Measurements from ENCODE around the gene C5orf15. TPM values are rescaled to one million over a fixed set of nuclear protein-coding genes. Genes with fewer than 3 reads are reported as not detected.

The C5orf15 gene
- total RNA-seq, 1 donor from 2014 or later = 31.1 TPM

DNA sequence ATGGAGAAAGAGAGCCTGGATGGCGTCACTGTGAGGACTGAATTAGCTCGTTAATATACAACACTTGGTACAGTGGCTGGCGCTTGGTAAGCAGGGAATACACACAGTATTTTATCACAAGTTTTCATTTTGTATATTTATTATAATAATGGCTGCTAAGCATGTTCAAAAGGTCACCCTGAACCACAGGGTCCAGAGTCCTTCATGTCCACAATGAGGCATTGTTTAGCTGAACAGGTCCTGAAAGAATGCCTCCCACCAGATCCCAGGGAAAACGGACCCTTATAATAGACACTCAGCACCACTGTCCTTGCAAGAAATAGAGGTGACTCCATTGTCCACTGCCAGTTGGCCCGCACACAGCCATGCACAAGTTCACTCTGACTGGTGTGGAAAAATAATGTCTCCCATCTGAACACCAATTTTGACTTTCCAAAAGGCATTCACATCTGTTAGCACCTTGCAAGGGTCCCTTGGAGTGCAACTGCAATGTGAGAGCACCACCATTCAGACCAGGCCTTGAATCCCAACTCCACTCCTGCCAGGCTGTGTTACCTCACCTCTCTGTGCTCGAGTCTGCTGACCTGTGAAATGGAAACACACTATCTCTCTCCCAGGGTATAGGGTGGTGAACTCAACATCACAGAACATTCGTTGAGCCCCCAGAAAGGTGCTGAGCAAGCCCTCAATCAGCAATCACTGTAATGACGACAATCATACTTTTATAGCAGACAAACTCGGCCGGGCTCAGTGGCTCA is 32.5 kb upstream of the C5orf15 start:
- no peaks in the 10 kb centered on the region for H3K9me3 ChIP-seq
- H3K36me3 ChIP-seq = peaks cover 8% of the 10 kb centered on the region
- no peak for DNase-seq
- intact Hi-C loops (cut with DNase I) = no loop called here
- H3K27me3 ChIP-seq (ENCODE audit: low read depth) = no peaks in the 10 kb centered on the region
- TF ChIP-seq, protein P1, sequence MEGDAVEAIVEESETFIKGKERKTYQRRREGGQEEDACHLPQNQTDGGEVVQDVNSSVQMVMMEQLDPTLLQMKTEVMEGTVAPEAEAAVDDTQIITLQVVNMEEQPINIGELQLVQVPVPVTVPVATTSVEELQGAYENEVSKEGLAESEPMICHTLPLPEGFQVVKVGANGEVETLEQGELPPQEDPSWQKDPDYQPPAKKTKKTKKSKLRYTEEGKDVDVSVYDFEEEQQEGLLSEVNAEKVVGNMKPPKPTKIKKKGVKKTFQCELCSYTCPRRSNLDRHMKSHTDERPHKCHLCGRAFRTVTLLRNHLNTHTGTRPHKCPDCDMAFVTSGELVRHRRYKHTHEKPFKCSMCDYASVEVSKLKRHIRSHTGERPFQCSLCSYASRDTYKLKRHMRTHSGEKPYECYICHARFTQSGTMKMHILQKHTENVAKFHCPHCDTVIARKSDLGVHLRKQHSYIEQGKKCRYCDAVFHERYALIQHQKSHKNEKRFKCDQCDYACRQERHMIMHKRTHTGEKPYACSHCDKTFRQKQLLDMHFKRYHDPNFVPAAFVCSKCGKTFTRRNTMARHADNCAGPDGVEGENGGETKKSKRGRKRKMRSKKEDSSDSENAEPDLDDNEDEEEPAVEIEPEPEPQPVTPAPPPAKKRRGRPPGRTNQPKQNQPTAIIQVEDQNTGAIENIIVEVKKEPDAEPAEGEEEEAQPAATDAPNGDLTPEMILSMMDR (IDR thresholded peaks at IDR 0.05) = no peak
- ATAC-seq = no peak
- H3K4me1 ChIP-seq = peaks cover 70% of the 10 kb centered on the region
- H3K27ac ChIP-seq = no peak overlapping the region
- no peak overlapping the region for H3K4me3 ChIP-seq

DNA sequence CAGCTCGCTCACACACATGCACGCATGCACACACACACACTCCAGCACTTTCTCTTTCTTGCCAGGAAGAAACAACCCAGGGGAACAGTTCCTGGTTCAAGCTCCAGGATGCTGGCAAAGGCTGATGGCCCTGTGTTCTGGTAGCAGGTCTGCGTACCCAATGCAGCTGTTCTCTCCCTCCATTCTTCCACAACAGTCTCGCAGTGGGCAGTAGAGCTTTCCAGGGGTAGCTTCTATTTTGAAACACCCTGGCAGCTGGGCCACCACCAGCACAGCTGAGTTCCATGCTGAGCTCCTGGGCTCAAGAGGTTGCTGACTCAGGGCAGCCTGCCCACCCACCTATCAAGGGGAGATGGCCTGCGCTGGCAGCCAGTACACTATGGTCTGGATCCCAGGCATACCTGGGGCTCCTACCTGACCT is 31.7 kb upstream of the C5orf15 start:
- H3K4me3 ChIP-seq = no peak overlapping the region
- H3K27me3 ChIP-seq (ENCODE audit: low read depth) = no peaks in the 10 kb centered on the region
- no peaks in the 10 kb centered on the region for H3K9me3 ChIP-seq
- peaks cover 8% of the 10 kb centered on the region for H3K36me3 ChIP-seq
- H3K27ac ChIP-seq = no peak overlapping the region
- intact Hi-C loops (cut with DNase I) = no loop called here
- TF ChIP-seq, protein P1 (IDR thresholded peaks at IDR 0.05) = no peak
- ATAC-seq (no peak), DNase-seq (no peak)
- peaks cover 72% of the 10 kb centered on the region for H3K4me1 ChIP-seq

DNA sequence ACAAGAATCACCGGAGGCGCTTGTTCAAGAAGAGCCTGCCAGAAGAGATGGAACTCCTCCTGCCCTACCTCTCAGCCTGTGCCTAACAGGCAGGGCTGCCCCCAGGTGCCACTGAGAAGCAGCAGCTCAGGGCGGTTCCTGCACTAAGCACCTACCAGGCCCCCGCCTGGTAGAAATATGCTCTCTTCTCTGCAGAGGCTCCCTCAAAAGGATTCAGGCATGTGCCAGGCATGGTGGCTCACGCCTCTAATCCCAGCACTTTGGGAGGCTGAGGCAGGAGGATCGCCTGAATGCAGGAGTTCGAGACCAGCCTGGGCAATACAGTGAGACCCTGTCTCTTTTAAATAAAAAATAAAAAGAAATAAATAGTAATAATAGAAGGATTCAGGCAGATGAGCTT is 30.4 kb upstream of the C5orf15 start:
- H3K9me3 ChIP-seq = no peaks in the 10 kb centered on the region
- peaks cover 8% of the 10 kb centered on the region for H3K36me3 ChIP-seq
- no peak overlapping the region for H3K27ac ChIP-seq
- no peaks in the 10 kb centered on the region for H3K27me3 ChIP-seq (ENCODE audit: low read depth)
- intact Hi-C loops (cut with DNase I) = no loop called here
- peaks cover 84% of the 10 kb centered on the region for H3K4me1 ChIP-seq
- no peak overlapping the region for H3K4me3 ChIP-seq
- TF ChIP-seq, protein P1 (IDR thresholded peaks at IDR 0.05) = no peak
- DNase-seq (no peak), ATAC-seq (no peak)

DNA sequence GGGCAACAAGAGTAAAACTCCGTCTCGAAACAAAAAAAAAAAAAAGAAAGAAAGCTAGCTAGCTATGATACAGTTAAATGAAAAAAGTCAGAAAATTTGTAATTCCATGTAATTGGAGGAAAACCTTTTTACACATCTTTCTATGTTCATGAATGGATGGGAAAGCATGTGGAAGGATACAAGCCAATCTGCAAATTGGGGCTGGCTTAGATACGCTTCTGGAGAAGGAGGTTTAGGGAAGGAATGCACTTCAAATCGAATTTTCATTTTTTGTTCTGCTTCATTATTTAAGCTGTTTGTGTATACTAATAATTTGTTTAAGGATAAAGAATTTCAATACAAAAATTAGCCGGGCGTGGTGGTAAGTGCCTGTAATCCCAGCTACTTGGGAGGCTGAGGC is 29.6 kb upstream of the C5orf15 start:
- H3K27me3 ChIP-seq (ENCODE audit: low read depth) = no peaks in the 10 kb centered on the region
- no peak overlapping the region for H3K4me3 ChIP-seq
- DNase-seq (no peak), ATAC-seq (no peak)
- peaks cover 8% of the 10 kb centered on the region for H3K36me3 ChIP-seq
- no peak overlapping the region for H3K27ac ChIP-seq
- no peaks in the 10 kb centered on the region for H3K9me3 ChIP-seq
- intact Hi-C loops (cut with DNase I) = no loop called here
- peaks cover 84% of the 10 kb centered on the region for H3K4me1 ChIP-seq
- TF ChIP-seq, protein P1 (IDR thresholded peaks at IDR 0.05) = no peak

DNA sequence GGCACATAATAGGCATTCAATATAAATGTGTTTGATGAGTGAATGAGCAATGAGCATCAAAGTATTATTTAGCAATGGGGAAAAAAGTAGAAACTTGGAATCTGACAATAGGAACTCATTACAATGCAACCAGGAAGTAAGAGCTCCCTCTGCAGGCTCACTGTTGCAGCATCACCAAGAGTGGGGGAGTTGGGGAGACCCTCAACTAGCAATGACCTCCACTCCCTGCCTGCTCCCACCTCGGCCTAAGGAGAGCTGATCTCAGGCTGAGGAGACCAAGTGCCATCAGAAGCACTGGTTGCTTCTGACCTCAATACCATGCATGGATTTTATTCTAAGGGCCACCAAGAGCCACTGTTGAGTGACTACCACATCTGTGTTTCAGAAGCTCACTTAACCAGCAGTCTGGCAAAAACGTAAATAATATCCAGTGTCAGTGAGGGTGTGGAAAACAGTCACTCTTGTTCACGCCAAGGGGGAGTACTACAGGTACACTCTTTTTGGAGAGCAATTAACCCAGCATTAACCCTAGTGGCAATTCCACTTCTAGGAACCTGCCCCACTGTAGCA is 28.3 kb upstream of the C5orf15 start:
- DNase-seq = no peak

More for the DNA sequence above, 28.3 kb upstream of the C5orf15 start:
- TF ChIP-seq, protein P1 (IDR thresholded peaks at IDR 0.05) = peak; percentile 43
- Histone ChIP-seq H3K9me3 (no peaks in the 10 kb centered on the region), H3K4me3 (no peak overlapping the region), H3K36me3 (peaks cover 8% of the 10 kb centered on the region), H3K27ac (no peak overlapping the region), H3K4me1 (peaks cover 79% of the 10 kb centered on the region), H3K27me3 (ENCODE audit: low read depth) (no peaks in the 10 kb centered on the region)
- ATAC-seq = no peak
- intact Hi-C loops (cut with DNase I) = no loop called here

Measured in lower lobe of right lung (tissue), 2 donors.